ENCODE measurements around the gene BPIFB6.

BPIFB6 gene

GRCh38 chr20:33092361-33092760, 60.9 kb downstream of the BPIFB6 start:
- no peaks in the 10 kb centered on the region for H3K27me3 Mint-ChIP-seq
- no peaks in the 10 kb centered on the region for H3K4me1 Mint-ChIP-seq (ENCODE audit: low read depth)
- H3K9me3 Mint-ChIP-seq = no peaks in the 10 kb centered on the region
- H3K27ac Mint-ChIP-seq = no peak overlapping the region
- H3K4me3 Mint-ChIP-seq = no peak overlapping the region
- no peaks in the 10 kb centered on the region for H3K36me3 Mint-ChIP-seq (ENCODE audit: low read depth)

GRCh38 chr20:33093074-33093473, 61.6 kb downstream of the BPIFB6 start:
- no peaks in the 10 kb centered on the region for H3K27me3 Mint-ChIP-seq
- H3K36me3 Mint-ChIP-seq (ENCODE audit: low read depth) = no peaks in the 10 kb centered on the region
- H3K9me3 Mint-ChIP-seq = no peaks in the 10 kb centered on the region
- no peak overlapping the region for H3K4me3 Mint-ChIP-seq
- no peak overlapping the region for H3K27ac Mint-ChIP-seq
- no peaks in the 10 kb centered on the region for H3K4me1 Mint-ChIP-seq (ENCODE audit: low read depth)

GRCh38 chr20:33093582-33093981, 62.1 kb downstream of the BPIFB6 start:
- no peak overlapping the region for H3K27ac Mint-ChIP-seq
- H3K27me3 Mint-ChIP-seq = no peaks in the 10 kb centered on the region
- H3K4me3 Mint-ChIP-seq = no peak overlapping the region
- H3K36me3 Mint-ChIP-seq (ENCODE audit: low read depth) = no peaks in the 10 kb centered on the region
- H3K4me1 Mint-ChIP-seq (ENCODE audit: low read depth) = no peaks in the 10 kb centered on the region
- H3K9me3 Mint-ChIP-seq = no peaks in the 10 kb centered on the region
